ENCODE data around the gene TIMM44. TPM values are rescaled to one million over a fixed set of nuclear protein-coding genes. Genes with fewer than 3 reads are reported as not detected.

The TIMM44 gene
- polyA plus RNA-seq, 1 of the 3 experiments (the other 2 are of a cell fraction) = 49.7 TPM

GRCh38 chr19:7927605-7928333 is 15.7 kb downstream of the TIMM44 start (continued):
- TF ChIP-seq REST (IDR thresholded peaks at IDR 0.05; ENCODE audit: low read depth, low read length) (no peak), RAD21 (IDR thresholded peaks at IDR 0.05; ENCODE audit: low read length) (no peak)

GRCh38 chr19:7926727-7927604 is 16.5 kb downstream of the TIMM44 start:
- CTCF ChIA-PET = interaction anchor here (1.3 to 6.7 kb wide), 5 partner anchors 9 to 74 kb away, joined by 3 to 69 read pairs (median 8); partner anchors contain the start of gene TIMM44
- POLR2A ChIA-PET = interaction anchor here (0.6 to 1.0 kb wide), 2 partner anchors 17 to 173 kb away, joined by 5 to 6 read pairs; partner anchors contain the start of gene TIMM44
- Histone ChIP-seq H2AFZ (ENCODE audit: low read depth) (no peak overlapping the region; the same call in 1 of the 2 replicates), H3K9me3 (no peaks in the 10 kb centered on the region), H3K4me1 (ENCODE audit: control insufficient read depth in 1 of 2, insufficient read depth in 2 of 2, low read depth in 1 of 2, low read length in 1 of 2) (peaks cover 39 to 52% of the 10 kb centered on the region in 2 experiments), H3K9ac (0 out of 2 replicates have a peak overlapping the region, but pooled peaks have one; percentile 52), H3K4me2 (peak overlapping the region; percentile 90), H3K9me2 (no peaks in the 10 kb centered on the region), H3K36me3 (replicated peaks in 1 of 2; ENCODE audit: control insufficient read depth in 1 of 2, insufficient read depth in 2 of 2, low read length in 1 of 2) (peaks cover 11 to 29% of the 10 kb centered on the region in 2 experiments), H4K20me1 (ENCODE audit: insufficient read depth) (peaks cover 29% of the 10 kb centered on the region), H3K27me3 (ENCODE audit: insufficient read depth) (no peaks in the 10 kb centered on the region), H3K79me2 (ENCODE audit: insufficient read depth) (peaks cover 14% of the 10 kb centered on the region; the same call in 1 of the 2 replicates), H3K4me3 (ENCODE audit: low read depth in 2 of 2, low read length in 1 of 2) (no peak overlapping the region; a peak in 1 of 4 replicates), H3K27ac (ENCODE audit: low read depth in 2 of 2, low read length in 1 of 2) (peak overlapping the region; percentile 91 to 99; a peak in 2 of 4 replicates), H3F3A (replicated peaks; ENCODE audit: insufficient read depth) (peaks cover 37% of the 10 kb centered on the region)
- 74% methylated on average over 14 of the region's 32 CpGs for WGBS (ENCODE audit: low lambda C conversion rate)
- peak; percentile 36 for DNase-seq
- TF ChIP-seq RAD21 (IDR thresholded peaks at IDR 0.05; ENCODE audit: low read length) (no peak), TAF1 (IDR thresholded peaks at IDR 0.05; ENCODE audit: borderline replicate concordance, low read depth, low read length) (no peak), CTCF (IDR thresholded peaks at IDR 0.05) (no peak), ZBTB33 (IDR thresholded peaks at IDR 0.05; ENCODE audit: borderline replicate concordance, low read depth) (no peak)

Data from SK-N-SH (cell line).